Uterus (tissue), 2 donors: Measurements from ENCODE around the gene NR1H4.

Source experiments
- POLR2A ChIP-seq, 2 donors: fragments of 450-650 bp; IDR thresholded peaks; one replicate each; pipeline ENCODE4 v1.6.1; 2016; ENCODE audit warnings: antibody characterized with exemption in 2 of 2, mild to moderate bottlenecking in 1 of 2, moderate library complexity in 1 of 2
- TF ChIP-seq, protein P1 (sequence below), 4 experiments: fragments of 200-600 bp in 2 of 4; fragments of 450-650 bp in 2 of 4; sonication (generic) in 2 of 4; IDR thresholded peaks; one replicate each; pipeline ENCODE4 v1.5.1; 2016 to 2019; ENCODE audit warnings: antibody characterized with exemption in 4 of 4, mild to moderate bottlenecking in 2 of 4, moderate library complexity in 1 of 4

DNA sequence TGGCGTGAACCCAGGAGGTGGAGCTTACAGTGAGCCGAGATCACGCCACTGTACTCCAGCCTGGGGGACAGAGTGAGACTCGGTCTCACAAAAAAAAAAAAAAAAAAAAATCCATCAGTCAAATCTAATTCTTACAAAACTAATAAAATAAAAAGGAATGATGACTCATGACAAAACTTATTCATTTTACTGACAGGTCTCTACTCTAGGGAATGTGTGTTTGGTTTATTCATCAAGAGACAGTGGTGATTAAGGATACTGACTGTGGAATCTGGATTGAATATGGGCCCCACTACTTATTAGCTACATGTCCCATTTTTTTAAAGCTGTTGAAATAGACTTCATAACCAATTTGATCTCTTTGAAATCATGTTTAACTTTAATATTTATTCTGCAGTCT is 70.5 kb downstream of the NR1H4 start:
- TF ChIP-seq, protein P1, sequence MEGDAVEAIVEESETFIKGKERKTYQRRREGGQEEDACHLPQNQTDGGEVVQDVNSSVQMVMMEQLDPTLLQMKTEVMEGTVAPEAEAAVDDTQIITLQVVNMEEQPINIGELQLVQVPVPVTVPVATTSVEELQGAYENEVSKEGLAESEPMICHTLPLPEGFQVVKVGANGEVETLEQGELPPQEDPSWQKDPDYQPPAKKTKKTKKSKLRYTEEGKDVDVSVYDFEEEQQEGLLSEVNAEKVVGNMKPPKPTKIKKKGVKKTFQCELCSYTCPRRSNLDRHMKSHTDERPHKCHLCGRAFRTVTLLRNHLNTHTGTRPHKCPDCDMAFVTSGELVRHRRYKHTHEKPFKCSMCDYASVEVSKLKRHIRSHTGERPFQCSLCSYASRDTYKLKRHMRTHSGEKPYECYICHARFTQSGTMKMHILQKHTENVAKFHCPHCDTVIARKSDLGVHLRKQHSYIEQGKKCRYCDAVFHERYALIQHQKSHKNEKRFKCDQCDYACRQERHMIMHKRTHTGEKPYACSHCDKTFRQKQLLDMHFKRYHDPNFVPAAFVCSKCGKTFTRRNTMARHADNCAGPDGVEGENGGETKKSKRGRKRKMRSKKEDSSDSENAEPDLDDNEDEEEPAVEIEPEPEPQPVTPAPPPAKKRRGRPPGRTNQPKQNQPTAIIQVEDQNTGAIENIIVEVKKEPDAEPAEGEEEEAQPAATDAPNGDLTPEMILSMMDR (IDR thresholded peaks at IDR 0.05) = no peak
- TF ChIP-seq POLR2A (IDR thresholded peaks at IDR 0.05) = no peak
